HG03432 (cell line): ENCODE results near the gene KRTAP1-1.
"Not testable (repeated sequence)": the region's sequence is repeated elsewhere in the genome, so short reads cannot be mapped to it uniquely, and the experiment has no call there.

ENCODE experiments used
- ATAC-seq: cut with Tn5 transposase; IDR thresholded peaks from one replicate; pipeline ENCODE4 v1.9.1; 2021; ENCODE audit warnings: mild to moderate bottlenecking, moderate library complexity; ENCODE audit not compliant: unreplicated experiment

KRTAP1-1 gene

GRCh38 chr17:41057547-41057946, 16.3 kb upstream of the KRTAP1-1 start:
- ATAC-seq: no peak

- ATAC-seq: not testable (repeated sequence)
These were observed 13.9 kb upstream of the KRTAP1-1 start, which contains the start of gene KRTAP2-2 for GRCh38 chr17:41055130-41055529. Gene KRTAP2-2, minus strand, starts transcription at chr17:41055230. Its CDS starts 19 bp downstream, at chr17:41055211.

- not testable (repeated sequence) for ATAC-seq
These were observed 13.3 kb upstream of the KRTAP1-1 start for GRCh38 chr17:41054556-41054955.

GRCh38 chr17:41054025-41054424, 12.8 kb upstream of the KRTAP1-1 start:
- ATAC-seq: no peak

GRCh38 chr17:41052566-41052965, 11.3 kb upstream of the KRTAP1-1 start:
- no peak for ATAC-seq

GRCh38 chr17:41049110-41049509, 7.9 kb upstream of the KRTAP1-1 start:
- ATAC-seq: no peak

- ATAC-seq: no peak
These were observed 7.2 kb upstream of the KRTAP1-1 start for GRCh38 chr17:41048441-41048840.

- ATAC-seq: not testable (repeated sequence)
These were observed 5.7 kb upstream of the KRTAP1-1 start, which contains the start of gene KRTAP2-1 for GRCh38 chr17:41046735-41047465. Gene KRTAP2-1, minus strand, starts transcription at chr17:41047316. Its CDS starts 49 bp downstream, at chr17:41047267.

- no peak for ATAC-seq
These were observed 1.7 kb upstream of the KRTAP1-1 start for GRCh38 chr17:41042953-41043352.

- ATAC-seq: no peak
These were observed 3.3 kb downstream of the KRTAP1-1 start for GRCh38 chr17:41037853-41038350.

- ATAC-seq: not testable (repeated sequence)
These were observed 6.8 kb downstream of the KRTAP1-1 start, which contains the start of gene KRTAP1-3 for GRCh38 chr17:41034346-41034935. Gene KRTAP1-3, minus strand, starts transcription at chr17:41034874. Its CDS starts 53 bp downstream, at chr17:41034821.

- ATAC-seq: no peak
These were observed 11.5 kb downstream of the KRTAP1-1 start, which contains the start of gene KRTAP1-4 for GRCh38 chr17:41029633-41030245. Gene KRTAP1-4, minus strand, starts transcription at chr17:41030195. Its CDS starts 117 bp downstream, at chr17:41030078.

- no peak for ATAC-seq
These were observed 14.4 kb downstream of the KRTAP1-1 start, which contains the start of gene KRTAP1-5 for GRCh38 chr17:41026715-41027471. Gene KRTAP1-5, minus strand, starts transcription at chr17:41027208. Its CDS starts 53 bp downstream, at chr17:41027155.

- ATAC-seq: no peak
These were observed 16.6 kb downstream of the KRTAP1-1 start for GRCh38 chr17:41024697-41025096.

GRCh38 chr17:41020336-41020735, 20.9 kb downstream of the KRTAP1-1 start:
- no peak for ATAC-seq

- no peak for ATAC-seq
These were observed 21.8 kb downstream of the KRTAP1-1 start for GRCh38 chr17:41019415-41019814.

- ATAC-seq: no peak
These were observed 22.7 kb downstream of the KRTAP1-1 start for GRCh38 chr17:41018541-41018940.

GRCh38 chr17:41016578-41017215, 24.6 kb downstream of the KRTAP1-1 start:
- no peak for ATAC-seq

- ATAC-seq: no peak
These were observed 25.8 kb downstream of the KRTAP1-1 start for GRCh38 chr17:41015454-41015853.

- ATAC-seq: no peak
These were observed 27.6 kb downstream of the KRTAP1-1 start for GRCh38 chr17:41013606-41014005.
